Kidney (tissue), 14 donors: ENCODE data around the gene GFI1B. TPM values are rescaled to one million over a fixed set of nuclear protein-coding genes. Genes with fewer than 3 reads are reported as not detected.
A peak's percentile ranks its signal among the peaks of the same experiment; 100 is the strongest.

ENCODE experiments used
- DNase-seq, 5 donors: peaks; one replicate each; pipeline ENCODE4 v3.0.0-alpha.2; 2013 to 2020
- FAIRE-seq: peaks from 2 replicates; lab custom pipeline; 2012; peaks lifted over from hg19 to GRCh38; lab: Jason Lieb, UNC
- H3K27ac ChIP-seq, 2 donors: one replicate each; pipeline ENCODE4 v1.7.0; 2013; ENCODE audit warnings: low read depth in 2 of 2, low read length in 2 of 2, inconsistent platforms in 1 of 2
- H3K27me3 ChIP-seq: one replicate; pipeline ENCODE4 v1.7.1; 2013; ENCODE audit warnings: low read length, inconsistent platforms; ENCODE audit not compliant: control insufficient read depth, insufficient read depth
- H3K36me3 ChIP-seq, 3 donors: one replicate each; pipeline versions ENCODE4 v1.7.0 to v1.7.1; 2013; ENCODE audit warnings: low read length in 3 of 3, control low read depth in 1 of 3, inconsistent platforms in 1 of 3; ENCODE audit not compliant: insufficient read depth in 3 of 3, control insufficient read depth in 2 of 3
- H3K4me1 ChIP-seq, 3 donors: one replicate each; pipeline versions ENCODE4 v1.7.0 to v1.7.1; 2013; ENCODE audit warnings: low read length in 3 of 3, inconsistent platforms in 1 of 3, low read depth in 1 of 3; ENCODE audit not compliant: control insufficient read depth in 2 of 3, insufficient read depth in 2 of 3
- H3K4me3 ChIP-seq, 3 donors: one replicate each; pipeline versions ENCODE4 v1.7.0 to v1.8.1; 2013; ENCODE audit warnings: low read length in 3 of 3, control low read depth in 1 of 3, inconsistent platforms in 1 of 3
- H3K9ac ChIP-seq, 3 donors: one replicate each; pipeline versions ENCODE4 v1.7.0 to v1.7.1; 2013; ENCODE audit warnings: low read length in 3 of 3, control low read depth in 1 of 3, inconsistent platforms in 1 of 3
- H3K9me3 ChIP-seq, 3 donors: one replicate each; pipeline versions ENCODE4 v1.7.0 to v1.7.1; 2013; ENCODE audit warnings: low read length in 3 of 3, control low read depth in 1 of 3, inconsistent platforms in 1 of 3; ENCODE audit not compliant: control insufficient read depth in 2 of 3, insufficient read depth in 1 of 3
- intact Hi-C: fragments of 100-400 bp; cut with DNase I; formaldehyde crosslinking; loops from one replicate; pipeline ENCODE4 v1.11.1; 2022
- polyA plus RNA-seq: library from polyadenylated mRNA; stranded (reverse); fragments of 350-450 nt; fragmentation: Illumina TruSeq; extraction: RNeasy Lipid Tissue Mini Kit (QIAGEN cat#74804); gene quantifications from one replicate; pipeline ENCODE4 v1.2.3, GENCODE V29; 2014; ENCODE audit warnings: low read depth, low replicate concordance; ENCODE audit not compliant: insufficient read depth
- total RNA-seq: library from RNA; stranded (reverse); fragmentation: NEBNext Ultra II Directional; extraction: Animal tissue kit (Norgen Biotek cat#: 25700); gene quantifications from one replicate; pipeline ENCODE4 v1.2.1, GENCODE V29; 2021
- TF ChIP-seq, protein P1 (sequence below): IDR thresholded peaks from 3 replicates; pipeline ENCODE4 v1.5.1; 2012; ENCODE audit warnings: mild to moderate bottlenecking, moderate library complexity, borderline replicate concordance; ENCODE audit not compliant: insufficient read depth; ENCODE audit errors: extremely low read depth
- donor health status: control.
- donor health status: control.
- donor health status: control.
- donor health status: control.
- donor health status: control.
- donor health status: DM: yes; HTN: yes; CAD: no.
- donor health status: Normal renal cell carcinoma (clear cell type).

GFI1B gene
- total and polyA plus RNA-seq, 2 donors from 2014 or later: 0.28 TPM; not detected in 1

DNA sequence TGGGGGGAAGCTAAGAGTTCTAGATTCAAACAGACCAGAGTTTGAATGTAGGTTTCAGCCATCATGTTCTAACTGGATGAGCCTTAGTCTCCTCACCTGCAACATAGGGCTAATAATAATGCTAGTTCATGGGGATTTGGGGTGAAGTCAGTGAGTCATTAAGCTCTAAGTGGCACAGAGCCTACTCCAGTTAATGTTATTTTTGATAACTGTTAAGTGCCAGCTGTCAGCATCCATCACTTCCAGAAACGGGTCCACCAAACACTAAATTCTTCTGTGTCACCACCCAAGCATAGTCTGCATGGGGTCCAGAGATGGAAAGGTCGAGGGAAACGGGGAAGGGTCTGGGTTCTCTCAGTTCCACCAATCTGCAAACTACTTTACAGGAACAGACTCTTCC is 32.3 kb upstream of the GFI1B start:
- H3K9me3 ChIP-seq: no peaks in the 10 kb centered on the region
- TF ChIP-seq, protein P1, sequence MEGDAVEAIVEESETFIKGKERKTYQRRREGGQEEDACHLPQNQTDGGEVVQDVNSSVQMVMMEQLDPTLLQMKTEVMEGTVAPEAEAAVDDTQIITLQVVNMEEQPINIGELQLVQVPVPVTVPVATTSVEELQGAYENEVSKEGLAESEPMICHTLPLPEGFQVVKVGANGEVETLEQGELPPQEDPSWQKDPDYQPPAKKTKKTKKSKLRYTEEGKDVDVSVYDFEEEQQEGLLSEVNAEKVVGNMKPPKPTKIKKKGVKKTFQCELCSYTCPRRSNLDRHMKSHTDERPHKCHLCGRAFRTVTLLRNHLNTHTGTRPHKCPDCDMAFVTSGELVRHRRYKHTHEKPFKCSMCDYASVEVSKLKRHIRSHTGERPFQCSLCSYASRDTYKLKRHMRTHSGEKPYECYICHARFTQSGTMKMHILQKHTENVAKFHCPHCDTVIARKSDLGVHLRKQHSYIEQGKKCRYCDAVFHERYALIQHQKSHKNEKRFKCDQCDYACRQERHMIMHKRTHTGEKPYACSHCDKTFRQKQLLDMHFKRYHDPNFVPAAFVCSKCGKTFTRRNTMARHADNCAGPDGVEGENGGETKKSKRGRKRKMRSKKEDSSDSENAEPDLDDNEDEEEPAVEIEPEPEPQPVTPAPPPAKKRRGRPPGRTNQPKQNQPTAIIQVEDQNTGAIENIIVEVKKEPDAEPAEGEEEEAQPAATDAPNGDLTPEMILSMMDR: no peak

DNA sequence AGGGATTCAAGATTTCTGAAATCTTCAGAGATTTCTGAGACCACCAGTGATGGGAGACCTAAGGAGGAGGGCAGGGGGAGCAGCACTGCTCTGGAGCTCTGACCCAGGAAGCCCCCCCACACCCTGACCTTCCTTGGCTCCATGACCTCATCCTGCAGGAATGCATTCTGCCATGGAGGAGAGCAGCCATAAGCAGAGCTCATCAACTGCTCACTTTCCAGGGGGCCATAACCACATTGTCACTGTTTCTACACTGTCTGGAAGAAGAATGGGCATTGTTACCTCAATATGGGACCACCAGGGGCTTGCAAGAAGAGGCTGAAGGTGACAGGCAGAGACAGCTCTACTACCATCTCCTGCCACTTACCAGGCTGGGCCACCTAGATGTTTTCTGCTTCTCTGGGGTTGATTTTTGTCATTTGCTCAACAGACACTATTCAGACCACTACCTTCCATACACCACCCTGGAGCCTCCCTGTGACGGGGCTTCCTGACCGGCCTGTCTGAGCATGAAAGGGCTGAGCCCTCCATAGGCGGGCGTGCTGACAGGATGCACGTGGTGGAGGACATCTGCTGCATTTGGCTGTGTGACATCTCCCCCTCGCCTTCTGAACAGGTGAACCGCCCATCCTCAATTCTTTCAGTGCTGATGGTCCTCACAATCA is 31.7 kb upstream of the GFI1B start:
- no peaks in the 10 kb centered on the region for H3K36me3 ChIP-seq
- H3K27ac ChIP-seq: no peak overlapping the region
- peaks cover 2 to 8% (median 7%) of the 10 kb centered on the region in 3 donors for H3K4me1 ChIP-seq
- peak in 4 of 5 donors; percentile 31 to 66 (median 54) for DNase-seq
- H3K9me3 ChIP-seq: no peaks in the 10 kb centered on the region
- no peak overlapping the region for H3K9ac ChIP-seq
- no peak for FAIRE-seq
- intact Hi-C loops: no loop called here
- no peaks in the 10 kb centered on the region for H3K27me3 ChIP-seq
- no peak overlapping the region for H3K4me3 ChIP-seq
- TF ChIP-seq, protein P1: no peak

More for the DNA sequence above, 32.3 kb upstream of the GFI1B start:
- DNase-seq (no peak), FAIRE-seq (no peak)
- peak overlapping the region in 1 of 3 donors; percentile 20 for H3K9ac ChIP-seq
- intact Hi-C loops: no loop called here
- no peaks in the 10 kb centered on the region for H3K36me3 ChIP-seq
- peaks cover 2 to 8% (median 7%) of the 10 kb centered on the region in 3 donors for H3K4me1 ChIP-seq
- no peak overlapping the region for H3K4me3 ChIP-seq
- no peak overlapping the region for H3K27ac ChIP-seq
- H3K27me3 ChIP-seq: no peaks in the 10 kb centered on the region

DNA sequence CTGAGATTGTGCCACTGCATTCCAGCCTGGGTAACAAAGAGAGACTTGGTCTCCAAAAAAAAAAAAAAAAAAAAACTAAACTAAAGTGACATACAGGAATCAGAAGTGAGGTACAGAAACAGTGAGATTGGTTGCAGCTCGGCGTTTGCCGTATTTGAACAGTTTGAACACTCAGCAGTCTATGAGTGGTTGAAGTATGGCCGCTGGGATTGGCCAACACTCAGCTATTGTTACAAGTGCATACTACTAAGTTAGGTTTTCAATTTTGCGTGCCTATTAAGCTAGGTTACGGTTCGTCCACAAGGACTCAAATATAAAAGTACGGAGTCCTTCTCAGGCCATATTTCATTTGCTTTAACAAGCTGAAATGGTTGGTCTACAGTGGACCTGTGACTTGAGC is 30.7 kb upstream of the GFI1B start:
- H3K4me1 ChIP-seq: peaks cover 2 to 7% (median 5%) of the 10 kb centered on the region in 3 donors
- no peaks in the 10 kb centered on the region for H3K9me3 ChIP-seq
- no peak for DNase-seq
- no peak overlapping the region for H3K9ac ChIP-seq
- no peaks in the 10 kb centered on the region for H3K36me3 ChIP-seq
- no peak overlapping the region for H3K4me3 ChIP-seq
- intact Hi-C loops: no loop called here
- no peaks in the 10 kb centered on the region for H3K27me3 ChIP-seq
- H3K27ac ChIP-seq: no peak overlapping the region
- no peak for FAIRE-seq
- TF ChIP-seq, protein P1: no peak
